PFSK-1 (cell line): Measurements from ENCODE around the gene BRSK2.

Experiments
- POLR2AphosphoS5 ChIP-seq: IDR thresholded peaks from 2 replicates; pipeline ENCODE4 v1.6.1; 2012; ENCODE audit warnings: low read depth, mild to moderate bottlenecking, control low read depth, low read length, moderate library complexity
- SIN3A ChIP-seq: IDR thresholded peaks from 2 replicates; pipeline ENCODE4 v1.6.1; 2012; ENCODE audit warnings: mild to moderate bottlenecking, low read length, moderate library complexity, borderline replicate concordance; ENCODE audit not compliant: insufficient read depth

GRCh38 chr11:1458340-1459218, 68.8 kb downstream of the BRSK2 start:
- TF ChIP-seq POLR2AphosphoS5 (no peak), SIN3A (no peak)
